HG03045 (cell line): ENCODE data around the gene SLC34A1.
"Not testable (repeated sequence)": the region's sequence is repeated elsewhere in the genome, so short reads cannot be mapped to it uniquely, and the experiment has no call there.

Source experiments
- ATAC-seq: cut with Tn5 transposase; IDR thresholded peaks from one replicate; pipeline ENCODE4 v1.9.1; 2021; ENCODE audit warnings: mild to moderate bottlenecking, moderate library complexity; ENCODE audit not compliant: unreplicated experiment

SLC34A1 gene, protein sequence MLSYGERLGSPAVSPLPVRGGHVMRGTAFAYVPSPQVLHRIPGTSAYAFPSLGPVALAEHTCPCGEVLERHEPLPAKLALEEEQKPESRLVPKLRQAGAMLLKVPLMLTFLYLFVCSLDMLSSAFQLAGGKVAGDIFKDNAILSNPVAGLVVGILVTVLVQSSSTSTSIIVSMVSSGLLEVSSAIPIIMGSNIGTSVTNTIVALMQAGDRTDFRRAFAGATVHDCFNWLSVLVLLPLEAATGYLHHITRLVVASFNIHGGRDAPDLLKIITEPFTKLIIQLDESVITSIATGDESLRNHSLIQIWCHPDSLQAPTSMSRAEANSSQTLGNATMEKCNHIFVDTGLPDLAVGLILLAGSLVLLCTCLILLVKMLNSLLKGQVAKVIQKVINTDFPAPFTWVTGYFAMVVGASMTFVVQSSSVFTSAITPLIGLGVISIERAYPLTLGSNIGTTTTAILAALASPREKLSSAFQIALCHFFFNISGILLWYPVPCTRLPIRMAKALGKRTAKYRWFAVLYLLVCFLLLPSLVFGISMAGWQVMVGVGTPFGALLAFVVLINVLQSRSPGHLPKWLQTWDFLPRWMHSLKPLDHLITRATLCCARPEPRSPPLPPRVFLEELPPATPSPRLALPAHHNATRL

GRCh38 chr5:177384134-177384533 lies at the start of gene SLC34A1:
Gene SLC34A1 (plus strand): TSS chr5:177384434. CDS start chr5:177385742, 1,308 bp downstream.
- ATAC-seq = no peak

- no peak for ATAC-seq
These were observed 49.2 kb upstream of the SLC34A1 start for GRCh38 chr5:177334781-177335700.

- no peak for ATAC-seq
These were observed 48.6 kb upstream of the SLC34A1 start for GRCh38 chr5:177335701-177336065.

GRCh38 chr5:177336112-177336511 lies 48.1 kb upstream of the SLC34A1 start:
- ATAC-seq = no peak

- no peak for ATAC-seq
These were observed 47.4 kb upstream of the SLC34A1 start for GRCh38 chr5:177336603-177337494.

- no peak for ATAC-seq
These were observed 45.8 kb upstream of the SLC34A1 start for GRCh38 chr5:177338251-177339106.

- no peak for ATAC-seq
These were observed 45.1 kb upstream of the SLC34A1 start for GRCh38 chr5:177339107-177339638.

GRCh38 chr5:177343000-177343399 lies 41.2 kb upstream of the SLC34A1 start:
- ATAC-seq = not testable (repeated sequence)

DNA sequence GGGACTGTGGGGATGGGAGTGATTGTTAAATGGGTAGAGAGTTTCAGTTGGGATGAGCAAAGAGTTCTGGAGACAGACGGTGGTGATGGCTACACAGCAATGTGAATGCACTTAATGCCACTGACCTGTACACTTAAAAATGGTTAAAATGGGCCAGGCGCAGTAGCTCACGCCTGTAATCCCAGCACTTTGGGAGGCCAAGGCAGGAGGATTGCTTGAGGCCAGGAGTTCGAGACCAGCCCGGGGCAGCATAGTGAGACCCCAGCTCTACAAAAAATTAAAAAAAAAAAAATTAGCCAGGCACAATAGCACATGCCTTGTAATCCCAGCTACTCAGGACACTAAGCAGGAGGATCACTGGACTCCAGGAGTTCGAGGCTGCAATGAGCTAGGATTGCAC lies 40.5 kb upstream of the SLC34A1 start:
- no peak for ATAC-seq

- ATAC-seq = no peak
These were observed 39.3 kb upstream of the SLC34A1 start for GRCh38 chr5:177344891-177345290.

DNA sequence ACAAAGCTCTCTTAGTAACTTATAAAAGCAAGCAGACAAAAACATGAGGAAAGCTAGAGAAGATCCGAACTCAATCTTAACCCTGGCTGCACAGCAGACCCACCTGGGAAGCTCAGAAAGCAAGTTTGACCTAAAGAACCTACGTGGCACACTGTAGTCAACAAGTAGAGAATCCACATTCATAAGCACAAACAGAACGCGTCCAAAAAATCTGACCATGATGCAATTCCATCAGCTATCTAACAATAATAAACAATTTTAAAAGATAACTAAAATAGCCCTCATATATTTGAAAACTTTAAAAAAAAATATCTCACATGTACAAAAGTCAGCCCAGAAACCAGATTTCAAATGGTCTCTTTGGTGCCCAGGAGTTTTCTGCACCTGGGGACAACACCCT lies 37.4 kb upstream of the SLC34A1 start:
- no peak for ATAC-seq

DNA sequence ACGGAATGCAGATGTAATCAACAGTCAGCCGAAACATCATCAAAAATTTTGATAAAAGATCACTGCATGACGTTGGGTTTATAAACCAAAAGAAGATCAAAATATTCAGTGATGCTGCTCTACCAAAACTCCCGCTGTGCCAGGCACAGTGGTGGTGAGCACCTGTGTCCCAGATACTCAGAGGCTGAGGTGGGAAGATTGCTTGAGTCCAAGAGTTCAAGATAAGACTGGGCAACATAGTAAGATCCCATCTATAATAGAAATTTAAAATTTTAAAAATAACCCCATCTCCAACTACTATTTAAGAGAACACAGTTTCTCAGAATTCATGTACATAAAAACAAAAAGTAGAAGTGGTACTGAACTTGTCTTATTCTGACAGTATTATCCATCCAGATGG lies 36.5 kb upstream of the SLC34A1 start:
- ATAC-seq = no peak

DNA sequence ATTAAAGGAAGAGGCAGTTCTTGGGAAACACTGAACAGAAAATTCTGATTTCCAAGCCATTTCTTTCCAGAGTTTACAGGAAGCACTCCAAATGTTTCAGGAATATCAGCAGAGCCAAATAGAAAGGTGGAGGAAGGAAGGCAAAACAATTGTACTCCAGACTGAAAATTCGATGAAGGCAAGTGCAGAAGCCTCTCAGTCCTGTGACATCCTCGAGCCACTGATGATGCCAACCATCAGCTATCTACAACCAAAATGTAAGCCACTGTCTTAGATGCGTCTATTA lies 34.9 kb upstream of the SLC34A1 start:
- no peak for ATAC-seq

DNA sequence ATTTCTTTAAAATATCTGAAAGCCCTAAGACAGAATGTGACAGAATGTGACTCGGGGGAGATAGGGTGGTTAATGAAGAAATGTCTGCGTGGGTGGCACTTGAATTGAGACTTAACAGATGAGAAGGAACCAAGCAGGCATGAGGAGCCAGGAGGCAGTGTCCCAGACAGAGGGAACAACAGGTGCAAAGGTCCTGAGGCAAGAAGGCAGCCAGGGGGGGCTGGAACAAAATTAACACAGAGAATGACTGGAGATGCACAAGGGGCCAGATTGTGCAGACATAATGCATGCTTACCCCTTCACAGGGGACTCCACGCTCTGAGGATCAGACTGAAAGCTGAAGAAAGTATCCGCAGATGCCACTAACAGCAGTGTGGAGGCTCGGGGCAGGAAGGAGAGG lies 34.5 kb upstream of the SLC34A1 start:
- ATAC-seq = no peak

DNA sequence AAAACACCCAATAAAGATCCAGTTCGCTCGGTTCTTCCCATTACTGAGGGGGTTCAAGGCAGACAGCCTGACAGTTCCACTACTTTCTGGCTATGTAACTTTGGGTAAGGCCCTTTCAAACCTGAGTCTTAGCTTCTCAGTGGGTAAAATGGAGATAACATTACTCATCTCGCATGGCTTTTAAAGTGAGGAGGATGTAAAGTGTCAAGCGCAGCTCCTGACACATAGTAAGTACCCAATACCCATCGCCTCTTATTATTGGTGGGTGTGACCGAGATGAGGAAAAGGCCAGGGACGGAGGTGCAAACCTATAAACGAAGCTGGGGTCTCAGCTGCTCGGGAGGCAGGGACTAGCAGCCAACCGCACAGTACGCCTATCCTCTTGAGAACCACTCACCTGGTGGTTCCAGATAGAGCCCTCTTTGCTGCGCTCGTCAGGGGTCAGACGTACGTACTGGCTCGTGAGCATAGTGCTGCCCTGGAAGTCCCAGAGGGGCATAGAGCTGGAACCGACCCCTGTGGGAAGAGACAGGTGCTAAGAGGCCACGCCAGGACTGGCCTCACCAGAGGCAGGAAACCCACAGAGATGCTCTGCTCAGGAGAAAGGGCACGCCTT lies 33.4 kb upstream of the SLC34A1 start:
- no peak for ATAC-seq

DNA sequence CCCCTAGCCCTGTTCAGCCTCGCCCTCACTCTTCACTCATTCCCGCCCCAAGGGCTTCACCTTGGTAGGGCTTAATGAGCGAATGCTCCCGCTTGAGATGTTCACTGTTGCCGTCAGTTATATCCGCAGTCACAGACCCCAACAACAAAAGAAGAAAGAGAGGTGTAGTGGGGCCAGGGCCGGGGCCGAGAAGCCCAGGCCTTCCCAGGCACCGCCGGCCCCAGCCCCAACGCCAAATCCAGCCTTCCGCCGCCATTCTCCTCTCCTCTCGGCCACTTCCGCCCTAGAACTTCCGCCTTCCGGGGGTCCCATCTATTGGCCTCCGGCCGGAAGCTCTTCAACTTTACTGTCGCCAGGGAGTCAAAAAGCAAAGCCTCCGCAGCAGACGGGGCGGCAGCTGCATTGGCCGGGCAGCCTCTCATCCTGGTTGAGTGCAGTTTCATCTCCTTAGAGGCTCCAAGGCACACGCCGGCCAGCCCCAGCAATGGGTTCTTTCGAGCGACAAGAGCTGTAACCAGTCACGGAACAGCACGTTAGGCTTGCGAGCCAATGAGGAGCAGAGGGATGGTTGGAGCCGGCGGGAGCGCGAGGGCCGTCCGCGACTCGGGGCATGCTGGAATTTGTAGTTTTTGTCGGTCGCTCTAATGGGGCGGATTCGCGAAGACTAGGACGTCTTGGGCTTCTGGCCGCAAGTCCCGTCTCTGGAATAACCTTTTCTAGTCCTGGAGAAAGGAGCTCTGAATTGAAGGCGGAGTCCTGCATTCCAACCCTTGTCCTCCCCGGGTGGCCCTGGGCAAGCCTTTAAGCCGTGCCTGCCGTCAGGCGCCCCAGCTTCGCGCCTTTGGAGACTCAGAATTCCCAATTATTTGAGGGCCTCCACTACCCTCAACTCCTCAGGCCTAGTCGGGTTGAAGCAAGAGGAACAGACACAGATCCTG lies 32.6 kb upstream of the SLC34A1 start, which contains the start of gene LMAN2:
LMAN2 (minus strand) TSS at position 277 of the 938 bp plus-strand sequence; CDS start at position 256, 21 bp downstream.
- peak; percentile 94 for ATAC-seq

GRCh38 chr5:177353093-177353492 lies 31.1 kb upstream of the SLC34A1 start:
- ATAC-seq = no peak

DNA sequence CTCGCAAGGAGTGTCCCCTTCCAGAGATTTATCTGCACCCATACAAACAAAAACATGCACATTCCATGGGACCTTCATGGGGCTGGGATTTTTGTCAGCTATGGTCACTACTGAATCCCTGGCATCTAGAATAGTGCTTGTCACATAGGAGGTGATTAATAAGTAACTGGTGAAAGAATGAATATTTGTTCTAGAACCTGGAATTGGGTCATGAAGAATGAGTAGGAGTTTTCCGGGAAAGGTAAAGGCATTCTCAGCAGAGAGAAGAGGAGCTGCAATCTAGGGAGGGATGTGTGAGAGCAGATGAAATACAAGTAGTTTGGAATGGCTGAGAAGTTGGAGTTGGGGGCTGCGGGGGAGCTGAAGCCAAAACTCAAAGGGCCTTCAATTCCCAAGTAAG lies 30.0 kb upstream of the SLC34A1 start:
- no peak for ATAC-seq
